Hematopoietic multipotent progenitor cell treated with erythropoietin and hydrocortisone succinate and interleukin-3 and kit ligand, for 15 days (in vitro differentiated cells): Measurements from ENCODE around the gene HHIPL2.
"Not testable (repeated sequence)": the region's sequence is repeated elsewhere in the genome, so short reads cannot be mapped to it uniquely, and the experiment has no call there.

Source experiments
- DNase-seq: peaks from one replicate; pipeline ENCODE4 v3.0.0-alpha.2; 2015; ENCODE audit warnings: low spot score

The HHIPL2 gene

GRCh38 chr1:222539951-222540597, 7.8 kb downstream of the HHIPL2 start:
- no peak for DNase-seq

GRCh38 chr1:222535455-222535854, 12.4 kb downstream of the HHIPL2 start:
- DNase-seq, result no peak

- no peak for DNase-seq
Measured at GRCh38 chr1:222530852-222531251, 17.1 kb downstream of the HHIPL2 start.

- no peak for DNase-seq
Measured at GRCh38 chr1:222529916-222530315, 18.0 kb downstream of the HHIPL2 start.

DNA sequence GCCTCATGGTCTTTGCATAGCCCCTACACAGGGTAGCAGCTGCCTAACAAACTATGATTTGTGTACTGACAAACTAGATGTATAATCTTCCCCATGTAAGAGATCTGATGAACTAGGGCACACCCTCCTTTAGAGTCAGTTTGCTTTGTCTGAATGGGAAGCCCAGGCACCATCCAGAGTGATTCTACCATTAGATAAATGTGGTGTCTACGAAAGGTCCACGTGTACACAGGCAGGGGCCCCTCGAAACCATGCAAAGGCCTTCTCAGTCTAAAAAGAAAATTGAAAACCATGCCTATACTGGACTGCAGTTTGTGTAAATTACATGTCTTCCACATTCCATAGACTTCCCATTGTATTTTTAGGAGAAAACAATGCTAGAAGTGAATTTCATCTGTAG, 18.7 kb downstream of the HHIPL2 start:
- DNase-seq, result no peak

GRCh38 chr1:222525951-222526350, 22.0 kb downstream of the HHIPL2 start:
- no peak for DNase-seq

- DNase-seq, result no peak
Measured at GRCh38 chr1:222523852-222524251, 24.1 kb downstream of the HHIPL2 start.

DNA sequence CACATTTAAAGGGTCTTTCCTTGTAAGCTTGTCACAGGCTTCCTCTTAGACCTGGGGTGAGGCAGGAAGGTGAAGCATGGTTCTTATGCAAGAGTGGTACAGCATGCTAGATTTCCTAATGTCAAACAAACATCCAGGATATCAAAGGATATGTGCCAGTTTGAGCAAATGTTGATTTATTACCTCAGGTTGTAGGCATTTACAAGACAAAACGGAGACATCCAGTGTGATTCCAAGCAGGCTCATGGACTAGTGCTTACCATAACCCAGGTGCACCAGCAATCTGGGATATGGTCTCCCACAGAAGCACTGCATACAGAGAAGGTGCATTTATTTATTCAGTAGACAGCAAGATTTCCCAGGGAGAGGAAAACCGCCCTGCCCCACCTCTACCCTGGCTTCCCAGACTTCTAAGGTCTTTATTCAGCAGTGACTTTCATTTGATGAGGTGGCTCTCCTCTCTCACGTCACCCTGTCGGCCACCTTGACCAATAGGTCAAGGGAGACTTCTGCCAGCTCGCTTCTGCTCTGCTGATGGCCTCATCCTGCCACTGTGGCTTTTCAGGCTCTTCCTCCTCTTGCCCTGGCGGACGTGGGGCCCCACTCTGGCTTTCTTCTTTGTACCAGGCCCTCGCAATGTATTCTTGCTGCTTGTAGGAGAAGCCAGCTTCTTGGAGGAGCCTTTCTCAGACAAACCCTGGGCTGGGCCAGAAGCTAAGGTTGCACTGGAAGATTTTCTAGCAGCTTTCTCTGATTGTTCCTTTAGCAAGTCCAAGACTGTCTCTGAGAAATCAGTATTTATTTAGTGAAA, 25.6 kb downstream of the HHIPL2 start:
- no peak for DNase-seq

DNA sequence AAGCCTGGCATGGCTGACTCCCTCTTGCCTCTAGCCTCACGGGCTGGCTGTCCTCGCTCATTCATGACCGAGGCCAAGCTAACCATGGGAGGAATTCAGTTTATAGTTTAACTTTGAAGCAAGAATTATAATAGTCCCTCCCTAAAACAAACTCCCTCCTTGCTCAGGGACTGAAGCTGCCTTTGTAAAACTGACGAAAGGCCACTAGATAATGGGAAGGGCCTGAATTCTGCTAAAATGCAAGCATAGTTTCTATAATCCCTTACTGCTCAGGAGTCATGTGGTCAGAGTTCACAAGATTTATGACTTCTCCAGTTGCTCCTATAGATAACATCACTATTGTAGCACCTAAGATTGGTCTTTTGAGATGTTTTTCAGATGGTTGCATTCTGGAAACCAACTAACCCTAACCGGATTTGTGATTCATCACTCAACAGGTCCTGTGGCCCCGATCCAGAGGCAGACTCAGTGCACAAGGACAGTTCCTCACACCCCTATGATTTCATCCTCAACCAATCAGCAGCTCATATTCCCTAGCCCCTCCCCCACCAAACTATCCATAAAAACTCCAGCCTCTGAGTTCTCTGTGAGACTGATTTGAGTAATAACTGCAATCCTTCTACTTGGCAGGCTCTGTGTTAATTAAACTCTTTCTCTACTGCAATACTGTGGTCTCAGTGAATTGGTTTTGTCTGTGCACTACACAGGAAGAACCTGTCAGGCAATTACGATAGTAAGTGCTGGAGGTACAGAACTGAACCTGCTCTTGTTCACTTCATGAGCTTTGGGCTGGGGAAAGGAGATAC, 26.4 kb downstream of the HHIPL2 start:
- DNase-seq, result no peak

- not testable (repeated sequence) for DNase-seq
Measured at GRCh38 chr1:222489496-222489895, 58.4 kb downstream of the HHIPL2 start.

DNA sequence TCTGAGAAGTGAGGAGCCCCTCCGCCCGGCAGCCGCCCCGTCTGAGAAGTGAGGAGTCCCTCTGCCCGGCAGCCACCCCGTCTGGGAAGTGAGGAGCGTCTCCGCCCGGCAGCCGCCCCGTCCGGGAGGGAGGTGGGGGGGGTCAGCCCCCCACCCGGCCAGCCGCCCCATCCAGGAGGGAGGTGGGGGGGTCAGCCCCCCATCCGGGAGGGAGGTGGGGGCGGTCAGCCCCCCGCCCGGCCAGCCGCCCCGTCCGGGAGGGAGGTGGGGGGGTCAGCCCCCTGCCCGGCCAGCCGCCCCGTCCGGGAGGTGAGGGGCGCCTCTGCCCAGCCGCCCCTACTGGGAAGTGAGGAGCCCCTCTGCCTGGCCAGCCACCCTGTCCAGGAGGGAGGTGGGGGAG, 60.1 kb downstream of the HHIPL2 start:
- not testable (repeated sequence) for DNase-seq

DNA sequence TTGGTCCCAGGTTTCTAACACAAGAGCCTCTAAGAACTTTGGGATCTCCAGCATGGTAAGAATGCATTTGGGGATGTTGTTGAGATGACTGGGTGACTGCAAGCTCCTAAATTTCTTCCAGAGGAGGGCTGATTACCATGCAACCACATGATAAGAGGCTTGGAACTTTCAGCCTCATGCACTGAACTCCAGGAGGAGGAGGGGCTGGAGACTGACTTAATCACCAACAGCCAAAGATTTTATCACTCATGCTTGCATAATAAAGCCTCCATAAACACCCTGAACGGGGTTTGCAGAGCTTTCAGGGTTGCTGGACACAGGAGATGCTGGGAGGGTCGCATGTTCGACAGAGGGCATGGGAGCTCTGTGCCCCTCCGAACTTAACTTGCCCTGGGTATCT, 63.9 kb downstream of the HHIPL2 start:
- DNase-seq, result not testable (repeated sequence)

DNA sequence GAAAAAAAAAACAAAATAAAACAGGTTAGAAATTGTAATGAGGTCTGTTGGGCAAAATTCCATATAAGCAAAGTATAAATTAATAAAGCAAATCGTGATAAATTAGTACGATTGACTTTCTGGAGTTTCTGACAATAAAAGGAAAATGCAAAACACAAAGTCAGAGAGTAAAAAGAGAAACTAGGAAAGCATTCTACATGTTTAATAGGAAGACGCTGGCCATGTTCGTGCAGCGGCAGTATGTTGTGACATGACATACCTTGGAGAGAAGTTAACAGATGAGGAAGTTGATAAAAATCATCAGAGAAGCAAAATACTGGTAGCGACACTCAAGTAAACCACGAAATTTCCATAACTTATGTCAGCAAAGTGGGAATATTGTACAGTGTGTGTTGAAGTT, 68.3 kb downstream of the HHIPL2 start:
- not testable (repeated sequence) for DNase-seq

DNA sequence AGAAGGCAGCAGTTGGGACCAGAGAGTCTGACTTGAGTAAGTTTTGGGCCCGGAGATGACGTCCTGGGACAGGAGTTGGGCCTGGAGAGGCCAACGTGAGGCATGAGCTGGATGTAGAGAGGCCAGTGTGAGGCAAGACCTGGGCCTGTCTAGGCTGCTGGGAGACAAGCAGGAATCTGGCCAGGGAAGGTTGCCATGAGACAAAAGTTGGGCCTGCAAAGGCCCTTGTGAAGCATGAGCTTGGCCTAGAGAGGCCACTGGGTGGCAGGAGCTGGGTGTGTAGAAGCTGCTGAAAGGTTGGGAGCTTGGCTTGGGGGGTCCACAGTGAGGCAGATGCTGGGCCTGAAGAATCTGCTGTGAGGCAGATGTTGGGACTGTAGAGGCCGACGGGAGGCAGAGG, 71.5 kb downstream of the HHIPL2 start:
- DNase-seq, result not testable (repeated sequence)

- not testable (repeated sequence) for DNase-seq
Measured at GRCh38 chr1:222473717-222474116, 74.2 kb downstream of the HHIPL2 start.

GRCh38 chr1:222472776-222473540, 74.9 kb downstream of the HHIPL2 start:
- not testable (repeated sequence) for DNase-seq
